Ovary (tissue), 3 donors: ENCODE data around the gene DNAJC1.

Experiments
- CTCF ChIP-seq, 3 donors: fragments of 450-650 bp in 2 of 3; fragments of 200-600 bp in 1 of 3; IDR thresholded peaks; one replicate each; pipeline versions ENCODE4 v1.5.1 to v1.8.0; 2016 to 2022; ENCODE audit warnings: antibody characterized with exemption in 3 of 3, mild to moderate bottlenecking in 1 of 3
- POLR2A ChIP-seq: fragments of 450-650 bp; IDR thresholded peaks from one replicate; pipeline ENCODE4 v1.6.1; 2017; ENCODE audit warnings: antibody characterized with exemption, mild to moderate bottlenecking, moderate library complexity
- donor health status: DM: no; HTN: no; CAD: no.

- TF ChIP-seq CTCF (IDR thresholded peaks at IDR 0.05) (no peak), POLR2A (no peak)
Measured at GRCh38 chr10:22022257-22023032, 18.9 kb upstream of the DNAJC1 start.
